T-helper 1 cell treated with Interleukin-12 subunit alpha and Interleukin-12 subunit beta and Interleukin-4 antibody, amounts not matched to agents 30 ng/mL and 1 ng/mL, for 36 hours (primary cell): Measurements from ENCODE around the gene SLX4. TPM values are rescaled to one million over a fixed set of nuclear protein-coding genes. Genes with fewer than 3 reads are reported as not detected.
"Not testable (repeated sequence)": the region's sequence is repeated elsewhere in the genome, so short reads cannot be mapped to it uniquely, and the experiment has no call there.

Experiments
- intact Hi-C: fragments of 100-400 bp; cut with micrococcal nuclease; formaldehyde crosslinking; loops from one replicate; pipeline ENCODE4 v1.15.1; 2024
- total RNA-seq: library from RNA; stranded (reverse); gene quantifications from 2 replicates; pipeline ENCODE4 v1.2.3, GENCODE V29; 2022

The SLX4 gene
- total RNA-seq: 12.0 and 13.0 TPM in 2 replicates

- intact Hi-C loops: loop anchor here (1.0 to 10.0 kb wide), 14 partner anchors 15 to 1003 kb away; partner anchors contain the start of genes CORO7, CREBBP, NLRC3 and PAM16
Observed at GRCh38 chr16:3611146-3611975, at the start of gene SLX4. Gene SLX4 (minus strand): TSS chr16:3611606. CDS start chr16:3608964, 2,642 bp downstream.

- intact Hi-C loops: no loop called here
Observed at GRCh38 chr16:3659251-3659650, 47.8 kb upstream of the SLX4 start.

DNA sequence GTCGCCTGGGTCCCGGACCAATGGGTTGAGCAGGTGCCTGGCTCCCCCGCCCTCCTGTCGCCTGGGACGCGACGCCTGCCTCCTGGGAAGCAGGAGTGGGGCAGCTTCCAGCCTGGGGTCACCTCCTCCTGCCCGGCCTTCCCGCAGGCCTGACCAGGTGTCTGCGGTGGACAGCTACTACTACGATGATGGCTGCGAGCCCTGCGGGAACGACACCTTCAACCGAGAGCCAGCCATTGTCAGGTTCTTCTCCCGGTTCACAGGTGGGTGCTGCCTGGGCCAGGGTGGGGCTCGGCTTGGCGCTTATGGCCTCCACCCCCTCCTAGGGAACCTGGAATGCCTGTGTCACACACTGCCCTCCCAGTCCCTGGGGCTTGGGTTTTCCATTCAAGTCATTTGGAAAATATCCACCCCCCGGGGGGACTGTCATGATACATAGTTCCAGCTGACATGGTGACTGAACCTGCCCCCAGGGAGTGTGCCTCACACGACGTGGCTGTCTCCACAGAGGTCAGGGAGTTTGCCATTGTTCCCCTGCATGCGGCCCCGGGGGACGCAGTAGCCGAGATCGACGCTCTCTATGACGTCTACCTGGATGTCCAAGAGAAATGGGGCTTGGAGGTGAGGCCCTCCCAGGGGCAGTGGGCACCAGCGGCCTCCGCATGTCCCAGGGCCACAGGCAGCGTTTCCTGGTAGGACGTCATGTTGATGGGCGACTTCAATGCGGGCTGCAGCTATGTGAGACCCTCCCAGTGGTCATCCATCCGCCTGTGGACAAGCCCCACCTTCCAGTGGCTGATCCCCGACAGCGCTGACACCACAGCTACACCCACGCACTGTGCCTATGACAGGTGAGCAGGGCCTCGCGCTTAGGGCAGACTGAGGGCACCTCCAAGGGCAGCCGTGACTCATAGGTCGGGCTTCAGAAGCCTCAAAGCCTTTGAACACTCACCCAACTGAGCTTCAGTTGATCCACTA lies 45.4 kb upstream of the SLX4 start:
- intact Hi-C loops: no loop called here

GRCh38 chr16:3656160-3656490 lies 44.7 kb upstream of the SLX4 start:
- intact Hi-C loops: not testable (repeated sequence)

DNA sequence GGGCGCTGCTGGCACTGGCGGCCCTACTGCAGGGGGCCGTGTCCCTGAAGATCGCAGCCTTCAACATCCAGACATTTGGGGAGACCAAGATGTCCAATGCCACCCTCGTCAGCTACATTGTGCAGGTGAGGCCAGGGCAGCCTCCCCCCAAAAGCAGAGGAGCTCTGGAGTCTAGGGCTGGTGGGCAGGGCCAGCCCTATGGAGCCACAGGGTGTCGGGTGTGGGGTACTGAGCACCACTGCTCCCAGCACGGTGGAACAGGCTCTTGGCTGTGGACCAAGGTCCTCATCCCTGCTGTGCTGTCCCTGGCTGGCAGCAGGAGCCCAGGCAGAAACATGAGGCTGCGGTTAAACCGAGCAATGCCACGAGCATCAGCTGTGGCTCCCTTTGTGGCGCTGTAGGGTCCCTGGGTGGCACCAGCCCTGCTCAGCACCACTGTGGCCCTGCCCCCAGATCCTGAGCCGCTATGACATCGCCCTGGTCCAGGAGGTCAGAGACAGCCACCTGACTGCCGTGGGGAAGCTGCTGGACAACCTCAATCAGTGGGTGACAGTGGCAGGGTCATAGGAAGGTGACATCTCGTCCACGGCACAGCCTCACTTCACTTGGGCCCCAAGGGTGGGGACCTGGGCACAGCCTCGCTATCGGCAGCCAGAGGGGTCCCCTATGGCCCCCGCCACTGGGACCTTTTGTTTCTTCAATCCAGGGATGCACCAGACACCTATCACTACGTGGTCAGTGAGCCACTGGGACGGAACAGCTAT lies 44.2 kb upstream of the SLX4 start:
- intact Hi-C loops: no loop called here

DNA sequence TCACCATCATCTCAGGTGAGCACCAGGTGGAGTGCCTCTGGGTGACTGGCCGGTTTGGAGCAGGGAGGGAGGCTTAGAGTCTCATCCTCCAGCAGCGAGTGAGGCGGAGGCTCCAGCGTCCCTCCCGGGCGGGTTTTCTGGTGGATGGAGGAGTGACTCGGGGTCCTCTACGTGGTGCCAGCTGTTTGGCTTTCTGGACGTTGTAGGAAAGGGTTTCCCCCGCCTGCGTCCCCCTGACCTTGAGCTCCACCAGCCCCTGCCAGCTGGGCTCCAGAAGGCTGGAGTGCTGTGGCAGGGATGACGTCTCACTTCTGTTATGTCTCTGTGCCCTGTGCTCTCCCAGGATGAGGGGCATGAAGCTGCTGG lies 43.6 kb upstream of the SLX4 start:
- intact Hi-C loops: no loop called here

DNA sequence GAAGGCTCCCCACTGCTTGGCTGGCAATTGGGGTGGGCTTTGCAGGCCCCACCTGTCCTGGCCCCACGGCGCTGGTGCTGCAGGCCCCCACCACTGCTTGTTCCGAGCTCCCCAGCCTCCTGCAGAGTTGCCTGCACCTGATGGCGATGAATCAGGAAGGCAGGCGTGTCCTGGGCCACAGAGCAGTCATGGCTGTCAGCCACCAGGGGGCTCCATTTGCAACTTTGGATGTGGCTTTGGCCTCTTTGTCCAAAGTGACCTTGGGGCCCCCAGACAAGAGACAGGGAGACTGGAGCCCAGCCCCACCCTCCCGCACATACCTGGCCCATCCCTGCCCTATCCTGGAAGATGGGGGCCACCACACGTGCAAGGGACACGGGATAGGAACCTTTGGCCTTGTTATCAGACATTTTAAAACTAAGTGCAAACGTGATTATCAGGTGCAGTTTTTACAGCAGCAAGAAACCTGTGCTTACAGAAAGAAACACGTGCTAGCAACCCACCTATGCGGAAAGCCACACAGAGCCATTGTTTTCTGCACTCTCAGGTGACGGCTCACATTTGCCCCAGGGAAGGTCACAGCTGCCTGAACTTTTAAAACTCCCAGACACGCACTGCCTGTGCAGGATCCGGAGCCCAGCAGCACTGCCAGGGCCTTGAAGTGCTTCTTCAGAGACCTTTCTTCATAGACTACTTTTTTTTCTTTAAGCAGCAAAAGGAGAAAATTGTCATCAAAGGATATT lies 43.0 kb upstream of the SLX4 start, which contains the start of gene DNASE1:
Gene DNASE1 (plus strand): TSS at position 443 of the 743 bp plus-strand sequence. CDS start 683 bp downstream, outside the sequence.
- intact Hi-C loops: loop anchor here (5.0 kb wide), 1 partner anchor 223 kb away; no protein-coding TSS in a partner anchor

GRCh38 chr16:3652373-3653195 lies 41.2 kb upstream of the SLX4 start:
- intact Hi-C loops: loop anchor here (5.0 kb wide), 1 partner anchor 225 kb away; no protein-coding TSS in a partner anchor

DNA sequence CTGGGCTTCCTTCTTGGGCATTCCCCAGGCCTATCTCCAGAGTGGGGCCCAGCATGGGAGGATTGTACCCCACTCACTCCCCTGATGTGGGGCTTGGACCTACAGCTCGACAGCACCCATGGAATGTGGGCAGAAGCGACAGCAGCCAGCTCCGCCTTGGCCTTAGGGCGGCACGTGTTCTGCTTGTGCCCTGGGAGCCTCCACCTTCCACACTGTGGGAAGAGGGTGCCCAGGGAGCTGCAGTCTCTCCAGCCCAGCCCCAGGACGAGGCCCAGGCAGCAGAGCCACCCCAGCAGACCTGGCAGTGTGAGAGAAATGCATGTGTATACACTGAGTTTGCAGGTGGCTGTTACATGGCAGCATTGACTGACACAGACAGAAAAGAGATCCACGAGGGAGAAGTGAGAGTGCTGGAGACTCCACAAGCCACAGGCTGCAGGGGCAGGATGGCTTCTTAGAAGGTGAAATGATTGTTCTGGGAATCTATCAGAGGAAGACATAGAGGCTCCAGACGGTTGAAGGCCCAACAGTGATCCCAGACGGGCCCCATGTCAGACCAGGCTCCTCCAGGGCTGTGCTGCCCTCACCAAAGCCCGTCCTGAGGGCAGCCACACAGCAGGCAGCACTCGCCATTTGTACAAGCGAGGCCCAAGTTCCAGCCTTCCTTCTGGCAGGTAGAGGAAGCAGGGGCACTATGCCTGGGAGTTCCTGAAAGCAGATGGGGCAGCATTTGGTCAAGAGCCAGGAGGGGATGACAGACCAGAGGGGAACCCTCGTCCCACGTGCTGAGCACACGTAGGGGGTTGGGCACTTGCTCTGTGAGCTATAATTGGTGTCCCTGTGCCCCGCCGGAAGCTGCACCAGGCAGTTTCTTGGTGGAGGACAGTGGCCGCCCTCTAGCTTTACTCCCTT lies 40.3 kb upstream of the SLX4 start:
- intact Hi-C loops: loop anchor here (5.0 kb wide), 1 partner anchor 226 kb away; no protein-coding TSS in a partner anchor

GRCh38 chr16:3650631-3651265 lies 39.3 kb upstream of the SLX4 start:
- intact Hi-C loops: loop anchor here (5.0 kb wide), 1 partner anchor 227 kb away; no protein-coding TSS in a partner anchor

DNA sequence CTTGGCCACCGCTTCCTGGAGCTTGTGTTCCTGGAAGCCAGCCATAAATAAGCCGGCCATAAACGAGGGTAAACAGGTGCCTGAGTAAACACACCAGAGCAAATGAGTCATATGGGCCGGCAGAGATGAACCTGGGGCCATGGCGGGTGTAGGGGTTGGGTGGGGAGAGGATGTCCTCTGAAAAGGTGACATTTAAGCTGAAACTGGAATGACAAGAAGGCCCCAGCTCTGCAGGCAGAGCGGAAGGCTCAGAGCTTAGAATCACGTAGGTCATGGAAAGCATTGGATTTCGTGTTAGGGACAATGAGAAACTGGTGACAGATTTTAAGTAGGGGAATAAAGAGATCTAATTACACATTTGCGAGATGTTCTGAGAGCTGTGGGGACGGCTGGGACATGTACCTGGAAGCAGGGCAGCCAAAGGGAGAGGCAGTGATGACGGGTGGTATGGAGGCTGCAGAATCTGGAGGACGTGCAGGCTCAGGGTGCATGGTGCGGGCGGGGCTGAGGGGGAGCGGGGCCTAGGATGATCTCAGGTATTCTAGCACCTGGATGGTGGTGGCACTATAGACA lies 35.0 kb upstream of the SLX4 start:
- intact Hi-C loops: no loop called here

- intact Hi-C loops: no loop called here
Observed at GRCh38 chr16:3645504-3646347, 34.3 kb upstream of the SLX4 start.

GRCh38 chr16:3645108-3645503 lies 33.7 kb upstream of the SLX4 start:
- intact Hi-C loops: no loop called here

GRCh38 chr16:3643095-3643730 lies 31.8 kb upstream of the SLX4 start:
- intact Hi-C loops: no loop called here

DNA sequence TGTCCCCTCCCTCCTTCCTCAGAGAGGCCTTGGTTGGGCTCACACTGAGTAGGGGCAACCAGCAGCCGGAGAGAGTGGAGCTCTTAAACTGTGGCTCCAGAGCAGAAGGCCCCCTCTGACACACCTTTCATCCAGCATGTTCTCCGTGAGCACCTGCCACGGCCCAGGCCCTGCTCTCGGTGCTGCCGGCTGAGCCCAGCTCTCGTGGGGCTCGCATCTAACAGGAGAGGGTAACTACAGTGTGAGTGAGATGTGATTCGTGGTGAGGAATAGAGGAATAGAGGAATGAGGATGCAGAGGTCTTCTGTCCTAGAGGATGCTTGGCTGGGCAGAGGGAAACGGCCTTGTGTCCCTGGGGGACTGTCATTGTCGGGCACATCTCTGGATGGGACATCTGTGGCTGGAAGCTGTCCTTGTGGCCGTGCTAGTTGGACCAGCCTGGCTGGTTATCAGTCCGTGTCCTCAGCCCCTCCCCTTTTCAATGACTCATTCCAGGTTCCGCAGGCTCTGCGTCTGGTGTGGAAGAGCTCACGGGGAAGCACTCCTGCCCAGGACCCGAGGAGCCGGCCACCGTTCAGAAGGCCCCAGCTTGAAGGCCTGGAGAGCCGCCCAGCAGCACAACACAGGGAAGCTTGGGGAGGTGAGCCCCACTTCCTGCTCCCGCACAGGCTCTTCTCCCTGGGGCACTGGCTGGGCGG lies 31.1 kb upstream of the SLX4 start:
- intact Hi-C loops: no loop called here
